Lower leg skin (tissue), 3 donors: ENCODE data around the gene NPTN.

Experiments
- POLR2A ChIP-seq, 2 donors: fragments of 450-650 bp; IDR thresholded peaks; one replicate each; pipeline ENCODE4 v1.6.1; 2016 to 2017; ENCODE audit warnings: antibody characterized with exemption in 2 of 2, mild to moderate bottlenecking in 1 of 2, moderate library complexity in 1 of 2
- TF ChIP-seq, protein P1 (sequence below), 3 donors: fragments of 450-650 bp; IDR thresholded peaks; one replicate each; pipeline ENCODE4 v1.5.1; 2016; ENCODE audit warnings: antibody characterized with exemption in 3 of 3, mild to moderate bottlenecking in 3 of 3, moderate library complexity in 2 of 3

GRCh38 chr15:73594109-73594508 lies 39.1 kb downstream of the NPTN start:
- TF ChIP-seq, protein P1, sequence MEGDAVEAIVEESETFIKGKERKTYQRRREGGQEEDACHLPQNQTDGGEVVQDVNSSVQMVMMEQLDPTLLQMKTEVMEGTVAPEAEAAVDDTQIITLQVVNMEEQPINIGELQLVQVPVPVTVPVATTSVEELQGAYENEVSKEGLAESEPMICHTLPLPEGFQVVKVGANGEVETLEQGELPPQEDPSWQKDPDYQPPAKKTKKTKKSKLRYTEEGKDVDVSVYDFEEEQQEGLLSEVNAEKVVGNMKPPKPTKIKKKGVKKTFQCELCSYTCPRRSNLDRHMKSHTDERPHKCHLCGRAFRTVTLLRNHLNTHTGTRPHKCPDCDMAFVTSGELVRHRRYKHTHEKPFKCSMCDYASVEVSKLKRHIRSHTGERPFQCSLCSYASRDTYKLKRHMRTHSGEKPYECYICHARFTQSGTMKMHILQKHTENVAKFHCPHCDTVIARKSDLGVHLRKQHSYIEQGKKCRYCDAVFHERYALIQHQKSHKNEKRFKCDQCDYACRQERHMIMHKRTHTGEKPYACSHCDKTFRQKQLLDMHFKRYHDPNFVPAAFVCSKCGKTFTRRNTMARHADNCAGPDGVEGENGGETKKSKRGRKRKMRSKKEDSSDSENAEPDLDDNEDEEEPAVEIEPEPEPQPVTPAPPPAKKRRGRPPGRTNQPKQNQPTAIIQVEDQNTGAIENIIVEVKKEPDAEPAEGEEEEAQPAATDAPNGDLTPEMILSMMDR (IDR thresholded peaks at IDR 0.05): no peak
- no peak for TF ChIP-seq POLR2A (IDR thresholded peaks at IDR 0.05)
